Measurements from ENCODE around the gene ICOS. TPM values are rescaled to one million over a fixed set of nuclear protein-coding genes. Genes with fewer than 3 reads are reported as not detected.

Gene ICOS
- polyA plus RNA-seq, 1 of the 3 experiments (the other 2 are of a cell fraction), result not detected

DNA sequence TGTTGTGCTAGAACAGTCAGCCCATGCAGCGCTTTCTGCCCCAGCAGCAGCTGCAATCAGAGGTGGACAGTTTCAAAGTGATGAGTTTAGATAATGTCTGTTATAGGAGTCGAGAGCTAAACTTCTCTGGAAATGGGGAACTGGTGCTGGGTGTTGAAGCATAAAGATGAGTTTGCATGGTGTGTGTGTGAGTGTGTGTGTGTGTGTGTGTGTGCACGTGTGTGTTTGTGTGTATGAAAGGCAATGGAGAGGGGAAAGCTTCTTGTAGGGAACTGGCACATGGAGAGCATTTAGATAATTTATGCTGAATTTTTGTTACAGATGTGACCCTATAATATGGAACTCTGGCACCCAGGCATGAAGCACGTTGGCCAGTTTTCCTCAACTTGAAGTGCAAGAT is 22.7 kb downstream of the ICOS start:
- Histone ChIP-seq H3K36me3 (replicated peaks in 1 of 2; ENCODE audit: control insufficient read depth in 1 of 2, insufficient read depth in 2 of 2, low read length in 1 of 2) (no peaks in the 10 kb centered on the region), H3K9me2 (no peaks in the 10 kb centered on the region), H3K27me3 (ENCODE audit: insufficient read depth) (no peaks in the 10 kb centered on the region), H3F3A (replicated peaks; ENCODE audit: insufficient read depth) (no peaks in the 10 kb centered on the region), H3K4me2 (no peak overlapping the region), H3K4me1 (ENCODE audit: control insufficient read depth in 1 of 2, insufficient read depth in 2 of 2, low read depth in 1 of 2, low read length in 1 of 2) (no peaks in the 10 kb centered on the region), H4K20me1 (ENCODE audit: insufficient read depth) (no peaks in the 10 kb centered on the region), H2AFZ (ENCODE audit: low read depth) (no peak overlapping the region), H3K9me3 (no peaks in the 10 kb centered on the region), H3K9ac (no peak overlapping the region), H3K4me3 (ENCODE audit: low read depth in 2 of 2, low read length in 1 of 2) (no peak overlapping the region), H3K27ac (ENCODE audit: low read depth in 2 of 2, low read length in 1 of 2) (no peak overlapping the region), H3K79me2 (ENCODE audit: insufficient read depth) (no peaks in the 10 kb centered on the region)
- ChIA-PET CTCF (interaction anchor here (0.6 to 1.3 kb wide), 3 partner anchors 49 to 1370 kb away, joined by 3 read pairs; no protein-coding TSS in a partner anchor), POLR2A (no interaction called here)
- TF ChIP-seq CHD2 (IDR thresholded peaks at IDR 0.05; ENCODE audit: low read length, partially characterized antibody) (no peak), SMC3 (IDR thresholded peaks at IDR 0.05; ENCODE audit: low read depth, low read length) (no peak), EP300 (IDR thresholded peaks at IDR 0.05; ENCODE audit: borderline replicate concordance in 1 of 2, low read depth in 1 of 2, low read length in 1 of 2) (no peak), FOXM1 (IDR thresholded peaks at IDR 0.05; ENCODE audit: low read depth) (no peak), FOSL2 (IDR thresholded peaks at IDR 0.05; ENCODE audit: borderline replicate concordance, low read depth) (no peak), NRF1 (IDR thresholded peaks at IDR 0.05; ENCODE audit: low read depth, low read length) (no peak), RAD21 (IDR thresholded peaks at IDR 0.05; ENCODE audit: low read length) (no peak), GATA2 (CRISPR knock-in tag; IDR thresholded peaks at IDR 0.05) (no peak), GABPA (IDR thresholded peaks at IDR 0.05; ENCODE audit: low read depth) (no peak), YY1 (IDR thresholded peaks at IDR 0.05; ENCODE audit: low read depth) (no peak), MXI1 (IDR thresholded peaks at IDR 0.05; ENCODE audit: low read depth, low read length) (no peak), RFX5 (IDR thresholded peaks at IDR 0.05; ENCODE audit: low read length) (no peak), JUND (IDR thresholded peaks at IDR 0.05) (no peak)
- TF ChIP-seq, protein P1, sequence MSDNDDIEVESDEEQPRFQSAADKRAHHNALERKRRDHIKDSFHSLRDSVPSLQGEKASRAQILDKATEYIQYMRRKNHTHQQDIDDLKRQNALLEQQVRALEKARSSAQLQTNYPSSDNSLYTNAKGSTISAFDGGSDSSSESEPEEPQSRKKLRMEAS (IDR thresholded peaks at IDR 0.05; ENCODE audit: low read depth), result no peak
- TF ChIP-seq, protein P2, sequence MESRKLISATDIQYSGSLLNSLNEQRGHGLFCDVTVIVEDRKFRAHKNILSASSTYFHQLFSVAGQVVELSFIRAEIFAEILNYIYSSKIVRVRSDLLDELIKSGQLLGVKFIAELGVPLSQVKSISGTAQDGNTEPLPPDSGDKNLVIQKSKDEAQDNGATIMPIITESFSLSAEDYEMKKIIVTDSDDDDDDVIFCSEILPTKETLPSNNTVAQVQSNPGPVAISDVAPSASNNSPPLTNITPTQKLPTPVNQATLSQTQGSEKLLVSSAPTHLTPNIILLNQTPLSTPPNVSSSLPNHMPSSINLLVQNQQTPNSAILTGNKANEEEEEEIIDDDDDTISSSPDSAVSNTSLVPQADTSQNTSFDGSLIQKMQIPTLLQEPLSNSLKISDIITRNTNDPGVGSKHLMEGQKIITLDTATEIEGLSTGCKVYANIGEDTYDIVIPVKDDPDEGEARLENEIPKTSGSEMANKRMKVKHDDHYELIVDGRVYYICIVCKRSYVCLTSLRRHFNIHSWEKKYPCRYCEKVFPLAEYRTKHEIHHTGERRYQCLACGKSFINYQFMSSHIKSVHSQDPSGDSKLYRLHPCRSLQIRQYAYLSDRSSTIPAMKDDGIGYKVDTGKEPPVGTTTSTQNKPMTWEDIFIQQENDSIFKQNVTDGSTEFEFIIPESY (IDR thresholded peaks at IDR 0.05; ENCODE audit: borderline replicate concordance, low read depth), result no peak
- TF ChIP-seq, protein P3, sequence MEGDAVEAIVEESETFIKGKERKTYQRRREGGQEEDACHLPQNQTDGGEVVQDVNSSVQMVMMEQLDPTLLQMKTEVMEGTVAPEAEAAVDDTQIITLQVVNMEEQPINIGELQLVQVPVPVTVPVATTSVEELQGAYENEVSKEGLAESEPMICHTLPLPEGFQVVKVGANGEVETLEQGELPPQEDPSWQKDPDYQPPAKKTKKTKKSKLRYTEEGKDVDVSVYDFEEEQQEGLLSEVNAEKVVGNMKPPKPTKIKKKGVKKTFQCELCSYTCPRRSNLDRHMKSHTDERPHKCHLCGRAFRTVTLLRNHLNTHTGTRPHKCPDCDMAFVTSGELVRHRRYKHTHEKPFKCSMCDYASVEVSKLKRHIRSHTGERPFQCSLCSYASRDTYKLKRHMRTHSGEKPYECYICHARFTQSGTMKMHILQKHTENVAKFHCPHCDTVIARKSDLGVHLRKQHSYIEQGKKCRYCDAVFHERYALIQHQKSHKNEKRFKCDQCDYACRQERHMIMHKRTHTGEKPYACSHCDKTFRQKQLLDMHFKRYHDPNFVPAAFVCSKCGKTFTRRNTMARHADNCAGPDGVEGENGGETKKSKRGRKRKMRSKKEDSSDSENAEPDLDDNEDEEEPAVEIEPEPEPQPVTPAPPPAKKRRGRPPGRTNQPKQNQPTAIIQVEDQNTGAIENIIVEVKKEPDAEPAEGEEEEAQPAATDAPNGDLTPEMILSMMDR (IDR thresholded peaks at IDR 0.05), result no peak
- TF ChIP-seq, protein P4, sequence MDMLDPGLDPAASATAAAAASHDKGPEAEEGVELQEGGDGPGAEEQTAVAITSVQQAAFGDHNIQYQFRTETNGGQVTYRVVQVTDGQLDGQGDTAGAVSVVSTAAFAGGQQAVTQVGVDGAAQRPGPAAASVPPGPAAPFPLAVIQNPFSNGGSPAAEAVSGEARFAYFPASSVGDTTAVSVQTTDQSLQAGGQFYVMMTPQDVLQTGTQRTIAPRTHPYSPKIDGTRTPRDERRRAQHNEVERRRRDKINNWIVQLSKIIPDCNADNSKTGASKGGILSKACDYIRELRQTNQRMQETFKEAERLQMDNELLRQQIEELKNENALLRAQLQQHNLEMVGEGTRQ (IDR thresholded peaks at IDR 0.05; ENCODE audit: borderline replicate concordance, low read depth, low read length), result no peak
- TF ChIP-seq, protein P5, sequence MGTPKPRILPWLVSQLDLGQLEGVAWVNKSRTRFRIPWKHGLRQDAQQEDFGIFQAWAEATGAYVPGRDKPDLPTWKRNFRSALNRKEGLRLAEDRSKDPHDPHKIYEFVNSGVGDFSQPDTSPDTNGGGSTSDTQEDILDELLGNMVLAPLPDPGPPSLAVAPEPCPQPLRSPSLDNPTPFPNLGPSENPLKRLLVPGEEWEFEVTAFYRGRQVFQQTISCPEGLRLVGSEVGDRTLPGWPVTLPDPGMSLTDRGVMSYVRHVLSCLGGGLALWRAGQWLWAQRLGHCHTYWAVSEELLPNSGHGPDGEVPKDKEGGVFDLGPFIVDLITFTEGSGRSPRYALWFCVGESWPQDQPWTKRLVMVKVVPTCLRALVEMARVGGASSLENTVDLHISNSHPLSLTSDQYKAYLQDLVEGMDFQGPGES (IDR thresholded peaks at IDR 0.05; ENCODE audit: low read depth, low read length), result no peak
- TF ChIP-seq, protein P6, sequence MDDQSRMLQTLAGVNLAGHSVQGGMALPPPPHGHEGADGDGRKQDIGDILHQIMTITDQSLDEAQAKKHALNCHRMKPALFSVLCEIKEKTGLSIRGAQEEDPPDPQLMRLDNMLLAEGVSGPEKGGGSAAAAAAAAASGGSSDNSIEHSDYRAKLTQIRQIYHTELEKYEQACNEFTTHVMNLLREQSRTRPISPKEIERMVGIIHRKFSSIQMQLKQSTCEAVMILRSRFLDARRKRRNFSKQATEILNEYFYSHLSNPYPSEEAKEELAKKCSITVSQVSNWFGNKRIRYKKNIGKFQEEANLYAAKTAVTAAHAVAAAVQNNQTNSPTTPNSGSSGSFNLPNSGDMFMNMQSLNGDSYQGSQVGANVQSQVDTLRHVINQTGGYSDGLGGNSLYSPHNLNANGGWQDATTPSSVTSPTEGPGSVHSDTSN (IDR thresholded peaks at IDR 0.05), result no peak
- WGBS (ENCODE audit: low lambda C conversion rate), result 39% methylated on average over 4 of the region's 4 CpGs
- DNase-seq, result no peak
